HG02623 (cell line): ENCODE results near the gene EMID1.
"Not testable (repeated sequence)": the region's sequence is repeated elsewhere in the genome, so short reads cannot be mapped to it uniquely, and the experiment has no call there.

Experiments
- ATAC-seq: cut with Tn5 transposase; IDR thresholded peaks from one replicate; pipeline ENCODE4 v1.9.1; 2021; ENCODE audit warnings: moderate library complexity; ENCODE audit not compliant: unreplicated experiment

EMID1 gene

GRCh38 chr22:29226351-29226981, 20.8 kb downstream of the EMID1 start:
- no peak for ATAC-seq

GRCh38 chr22:29230972-29231875, 25.5 kb downstream of the EMID1 start:
- no peak for ATAC-seq

- ATAC-seq: no peak
Observed at GRCh38 chr22:29231971-29232959, 26.6 kb downstream of the EMID1 start.

- ATAC-seq: no peak
Observed at GRCh38 chr22:29233277-29233877, 27.7 kb downstream of the EMID1 start.

GRCh38 chr22:29240481-29240880, 34.8 kb downstream of the EMID1 start:
- not testable (repeated sequence) for ATAC-seq

GRCh38 chr22:29243874-29244446, 38.3 kb downstream of the EMID1 start:
- no peak for ATAC-seq

GRCh38 chr22:29244785-29245625, 39.3 kb downstream of the EMID1 start:
- ATAC-seq: no peak

GRCh38 chr22:29245626-29246385, 40.1 kb downstream of the EMID1 start:
- ATAC-seq: no peak

- not testable (repeated sequence) for ATAC-seq
Observed at GRCh38 chr22:29247891-29248290, 42.2 kb downstream of the EMID1 start.

- no peak for ATAC-seq
Observed at GRCh38 chr22:29251265-29251664, 45.6 kb downstream of the EMID1 start.

- ATAC-seq: no peak
Observed at GRCh38 chr22:29251981-29252911, 46.5 kb downstream of the EMID1 start.

- ATAC-seq: no peak
Observed at GRCh38 chr22:29253561-29254285, 48.0 kb downstream of the EMID1 start.

- ATAC-seq: no peak
Observed at GRCh38 chr22:29254286-29254660, 48.6 kb downstream of the EMID1 start.

- ATAC-seq: no peak
Observed at GRCh38 chr22:29255064-29255621, 49.4 kb downstream of the EMID1 start.

- no peak for ATAC-seq
Observed at GRCh38 chr22:29256606-29257325, 51.1 kb downstream of the EMID1 start.

- ATAC-seq: no peak
Observed at GRCh38 chr22:29257751-29258181, 52.1 kb downstream of the EMID1 start.
